ENCODE data around the gene ZNF469. TPM values are rescaled to one million over a fixed set of nuclear protein-coding genes. Genes with fewer than 3 reads are reported as not detected.

The ZNF469 gene
- total RNA-seq, 1 experiment from 2014 or later, result 0.09 TPM

GRCh38 chr16:88334778-88335720 is 47.7 kb upstream of the ZNF469 start:
- no TSS peak for BruUV-seq (replicated peaks)
- H3K36me3 ChIP-seq (ENCODE audit: insufficient read depth, low read length, poor library complexity, severe bottlenecking), result no peaks in the 10 kb centered on the region
- ChIA-PET POLR2A (ENCODE audit: low non-redundant PET) (no interaction called here), CTCF (no interaction called here)
- H3K4me3 ChIP-seq (ENCODE audit: low read depth, low read length, poor library complexity, severe bottlenecking), result no peak overlapping the region
- no peaks in the 10 kb centered on the region for H3K9me3 ChIP-seq (ENCODE audit: low read depth, low read length, poor library complexity, severe bottlenecking)
- intact Hi-C loops (cut with micrococcal nuclease; ENCODE audit: unreplicated experiment), result no loop called here
- H3K27ac ChIP-seq (ENCODE audit: low read depth, low read length, poor library complexity, severe bottlenecking), result no peak overlapping the region
- no peak for TF ChIP-seq EZH2 (IDR thresholded peaks at IDR 0.05; ENCODE audit: borderline replicate concordance, low read depth, low read length, poor library complexity, severe bottlenecking)
- no peak for TF ChIP-seq CTCF (conservative IDR thresholded peaks at IDR 0.05; ENCODE audit: low read depth, low read length)
- no peak for DNase-seq (ENCODE audit: low spot score)
- no peaks in the 10 kb centered on the region for H3K4me1 ChIP-seq (ENCODE audit: insufficient read depth, low read length, poor library complexity, severe bottlenecking)
- no peaks in the 10 kb centered on the region for H3K27me3 ChIP-seq (replicated peaks; ENCODE audit: insufficient read depth, low read depth, low read length, poor library complexity)

- ChIA-PET POLR2A (ENCODE audit: low non-redundant PET) (no interaction called here), CTCF (no interaction called here)
- DNase-seq (ENCODE audit: low spot score), result no peak
- no peaks in the 10 kb centered on the region for H3K27me3 ChIP-seq (replicated peaks; ENCODE audit: insufficient read depth, low read depth, low read length, poor library complexity)
- BruUV-seq (replicated peaks), result no TSS peak
- no peaks in the 10 kb centered on the region for H3K36me3 ChIP-seq (ENCODE audit: insufficient read depth, low read length, poor library complexity, severe bottlenecking)
- intact Hi-C loops (cut with micrococcal nuclease; ENCODE audit: unreplicated experiment), result no loop called here
- no peaks in the 10 kb centered on the region for H3K9me3 ChIP-seq (ENCODE audit: low read depth, low read length, poor library complexity, severe bottlenecking)
- H3K4me1 ChIP-seq (ENCODE audit: insufficient read depth, low read length, poor library complexity, severe bottlenecking), result no peaks in the 10 kb centered on the region
- no peak overlapping the region for H3K27ac ChIP-seq (ENCODE audit: low read depth, low read length, poor library complexity, severe bottlenecking)
- no peak overlapping the region for H3K4me3 ChIP-seq (ENCODE audit: low read depth, low read length, poor library complexity, severe bottlenecking)
- TF ChIP-seq EZH2 (IDR thresholded peaks at IDR 0.05; ENCODE audit: borderline replicate concordance, low read depth, low read length, poor library complexity, severe bottlenecking) (no peak), CTCF (conservative IDR thresholded peaks at IDR 0.05; ENCODE audit: low read depth, low read length) (no peak)
These were observed 45.7 kb upstream of the ZNF469 start for GRCh38 chr16:88337021-88337420.

- ChIA-PET POLR2A (ENCODE audit: low non-redundant PET) (no interaction called here), CTCF (no interaction called here)
- Histone ChIP-seq H3K27me3 (replicated peaks; ENCODE audit: insufficient read depth, low read depth, low read length, poor library complexity) (no peaks in the 10 kb centered on the region), H3K27ac (ENCODE audit: low read depth, low read length, poor library complexity, severe bottlenecking) (no peak overlapping the region), H3K36me3 (ENCODE audit: insufficient read depth, low read length, poor library complexity, severe bottlenecking) (no peaks in the 10 kb centered on the region), H3K4me1 (ENCODE audit: insufficient read depth, low read length, poor library complexity, severe bottlenecking) (no peaks in the 10 kb centered on the region), H3K9me3 (ENCODE audit: low read depth, low read length, poor library complexity, severe bottlenecking) (no peaks in the 10 kb centered on the region), H3K4me3 (ENCODE audit: low read depth, low read length, poor library complexity, severe bottlenecking) (no peak overlapping the region)
- intact Hi-C loops (cut with micrococcal nuclease; ENCODE audit: unreplicated experiment), result no loop called here
- DNase-seq (ENCODE audit: low spot score), result no peak
- BruUV-seq (replicated peaks), result no TSS peak
- TF ChIP-seq EZH2 (IDR thresholded peaks at IDR 0.05; ENCODE audit: borderline replicate concordance, low read depth, low read length, poor library complexity, severe bottlenecking) (no peak), CTCF (conservative IDR thresholded peaks at IDR 0.05; ENCODE audit: low read depth, low read length) (no peak)
These were observed 45.2 kb upstream of the ZNF469 start for GRCh38 chr16:88337538-88337937.

Measured in A673 (cell line).